Breast epithelium (tissue), 4 donors: Measurements from ENCODE around the gene MIX23. TPM values are rescaled to one million over a fixed set of nuclear protein-coding genes. Genes with fewer than 3 reads are reported as not detected.

ENCODE experiments used
- DNase-seq, 2 donors: peaks; one replicate each; pipeline ENCODE4 v3.0.0-alpha.2; 2019; ENCODE audit warnings: low spot score in 2 of 2
- H3K27ac ChIP-seq, 2 donors: fragments of 200-600 bp; sonication (generic) in 1 of 2; one replicate each; pipeline ENCODE4 v1.5.1; 2016 to 2019; ENCODE audit warnings: mild to moderate bottlenecking in 1 of 2
- H3K27me3 ChIP-seq, 2 donors: fragments of 200-600 bp; sonication (generic) in 1 of 2; one replicate each; pipeline versions ENCODE4 v1.5.1 to v1.6.0; 2017 to 2019; ENCODE audit warnings: control low read depth in 1 of 2, mild to moderate bottlenecking in 1 of 2
- H3K36me3 ChIP-seq: fragments of 200-600 bp; one replicate; pipeline ENCODE4 v1.5.1; 2019
- H3K4me1 ChIP-seq, 2 donors: fragments of 200-600 bp; sonication (generic); one replicate each; pipeline ENCODE4 v1.5.1; 2016 to 2019; ENCODE audit warnings: control low read depth in 1 of 2
- H3K4me3 ChIP-seq, 3 donors: fragments of 200-600 bp; sonication (generic); 1 replicate in 2 of 3; 2 replicates in 1 of 3; pipeline ENCODE4 v1.5.1; 2016 to 2019; ENCODE audit warnings: mild to moderate bottlenecking in 3 of 3, moderate library complexity in 2 of 3
- H3K9me3 ChIP-seq, 2 donors: fragments of 200-600 bp; sonication (generic) in 1 of 2; one replicate each; pipeline ENCODE4 v1.5.1; 2016 to 2019; ENCODE audit warnings: control low read depth in 1 of 2
- CTCF ChIP-seq, 3 donors: fragments of 450-650 bp; IDR thresholded peaks; one replicate each; pipeline ENCODE4 v1.5.1; 2016 to 2017; ENCODE audit warnings: antibody characterized with exemption in 3 of 3, mild to moderate bottlenecking in 3 of 3, moderate library complexity in 3 of 3
- POLR2A ChIP-seq: fragments of 450-650 bp; IDR thresholded peaks from one replicate; pipeline ENCODE4 v1.6.1; 2016; ENCODE audit warnings: antibody characterized with exemption, mild to moderate bottlenecking, moderate library complexity
- POLR2AphosphoS5 ChIP-seq, 3 donors: sonication (generic); formaldehyde crosslinking; IDR thresholded peaks; one replicate each; pipeline ENCODE4 v1.6.1; 2017; ENCODE audit warnings: antibody characterized with exemption in 3 of 3
- intact Hi-C: fragments of 100-400 bp; cut with DNase I; formaldehyde crosslinking; loops from one replicate; pipeline ENCODE4 v1.15.1; 2023; ENCODE audit warnings: low total_unique reads
- total RNA-seq, 3 donors: library from RNA; depleted of rRNA; stranded (reverse); fragments of >200 nt; gene quantifications; one replicate each; pipeline ENCODE4 v1.1.0, GENCODE V29; 2016

MIX23 gene
- total RNA-seq, 3 donors from 2014 or later: 10.8 to 20.3 (median 15.0) TPM

DNA sequence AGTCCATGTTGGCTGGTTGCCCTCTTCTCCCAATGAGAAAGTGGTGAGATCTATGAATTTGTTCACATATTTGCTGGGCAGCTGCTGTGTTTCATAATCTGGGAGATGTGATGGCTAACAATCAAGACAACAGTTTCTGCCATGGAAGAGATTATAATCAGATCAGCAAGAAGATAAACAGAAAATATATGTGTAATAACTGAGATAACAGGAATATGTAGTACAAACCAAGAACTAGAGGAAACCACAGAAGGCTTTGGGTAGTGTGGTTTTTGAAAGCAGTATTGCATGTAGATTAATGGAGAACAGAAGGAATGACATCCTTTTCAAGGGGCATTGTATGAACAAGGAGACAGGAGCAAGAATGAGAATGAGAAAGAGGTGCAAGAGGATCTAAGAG is 70.2 kb downstream of the MIX23 start:
- Histone ChIP-seq H3K36me3 (no peaks in the 10 kb centered on the region), H3K9me3 (no peaks in the 10 kb centered on the region), H3K4me3 (no peak overlapping the region), H3K27ac (no peak overlapping the region), H3K4me1 (no peaks in the 10 kb centered on the region), H3K27me3 (no peaks in the 10 kb centered on the region)
- intact Hi-C loops: no loop called here
- DNase-seq: no peak
- TF ChIP-seq POLR2AphosphoS5 (IDR thresholded peaks at IDR 0.05): no peak
- no peak for TF ChIP-seq POLR2A
- TF ChIP-seq CTCF (IDR thresholded peaks at IDR 0.05): no peak

- H3K4me3 ChIP-seq: no peak overlapping the region
- no peak for DNase-seq
- no peaks in the 10 kb centered on the region for H3K4me1 ChIP-seq
- no peaks in the 10 kb centered on the region for H3K9me3 ChIP-seq
- H3K27ac ChIP-seq: no peak overlapping the region
- TF ChIP-seq POLR2AphosphoS5 (IDR thresholded peaks at IDR 0.05): no peak
- TF ChIP-seq POLR2A: no peak
- TF ChIP-seq CTCF (IDR thresholded peaks at IDR 0.05): no peak
- H3K36me3 ChIP-seq: no peaks in the 10 kb centered on the region
- intact Hi-C loops: no loop called here
- no peaks in the 10 kb centered on the region for H3K27me3 ChIP-seq
Observed at GRCh38 chr3:122310361-122310760, 72.7 kb downstream of the MIX23 start.

Other genes starting within 250 kb of the MIX23 start
- gene CASR, start 199.6 kb downstream of the MIX23 start, total RNA-seq: not detected
- gene CSTA, start 58.0 kb downstream of the MIX23 start, total RNA-seq: 10 to 100 TPM in 2 of 3 donors, 1 to 10 TPM in 1; 9.1 to 40.3 (median 15.7) TPM
- gene FAM162A, start 951 bp upstream of the MIX23 start, total RNA-seq: 10 to 100 TPM; 19.3 to 27.2 (median 26.5) TPM
- 1 to 10 TPM; 4.0 to 8.0 (median 6.2) TPM for gene WDR5B, start 32.8 kb upstream of the MIX23 start, total RNA-seq
- gene KPNA1, start 131.7 kb upstream of the MIX23 start, total RNA-seq: 10 to 100 TPM; 40.3 to 51.7 (median 42.4) TPM
- 10 to 100 TPM; 17.4 to 55.1 (median 39.7) TPM for gene PARP9, start 181.1 kb upstream of the MIX23 start, total RNA-seq
- 10 to 100 TPM; 19.0 to 30.1 (median 29.2) TPM for gene DTX3L, start 181.1 kb upstream of the MIX23 start, total RNA-seq
- gene PARP15, start 194.4 kb upstream of the MIX23 start, total RNA-seq: 1 to 10 TPM; 2.9 to 5.6 (median 5.4) TPM